Endothelial cell of umbilical vein (primary cell): ENCODE measurements around the gene CHD6. TPM values are rescaled to one million over a fixed set of nuclear protein-coding genes. Genes with fewer than 3 reads are reported as not detected.

ENCODE experiments used
- BruUV-seq: library from RNA; stranded (reverse); fragments of 400-500 nt; replicated peaks from 2 replicates; lab custom pipeline; 2021; lab: Mats Ljungman, UMichigan
- CTCF ChIA-PET: fragments of 300-600, 350-600 bp; sonication (Branson Sonifier 250); formaldehyde crosslinking; loops from one replicate; lab custom pipeline; 2021; ENCODE audit warnings: antibody characterized with exemption, inconsistent platforms; lab: Charles Lee
- POLR2A ChIA-PET: fragments of 300-600, 350-600 bp; sonication (Branson Sonifier 250); formaldehyde crosslinking; loops from one replicate; lab custom pipeline; 2021; ENCODE audit warnings: antibody characterized with exemption, inconsistent platforms; lab: Charles Lee
- DNase-seq: peaks from one replicate; pipeline ENCODE4 v3.0.0-alpha.2; 2011; ENCODE audit warnings: low read depth, low spot score
- FAIRE-seq: peaks from 2 replicates; lab custom pipeline; 2011; peaks lifted over from hg19 to GRCh38; lab: Jason Lieb, UNC
- H2AFZ ChIP-seq: 2 replicates; pipeline ENCODE4 v1.6.0; 2012; ENCODE audit warnings: low read depth, low read length, control low read depth, inconsistent platforms
- H3K27ac ChIP-seq: 2 replicates; pipeline ENCODE4 v1.5.1; 2011; ENCODE audit warnings: low read depth, mild to moderate bottlenecking, control low read depth, low read length, moderate library complexity; ENCODE audit not compliant: insufficient read depth
- H3K27me3 ChIP-seq, 2 experiments: 2 replicates each; pipeline versions ENCODE4 v1.6.0 to v1.6.1; 2011; ENCODE audit warnings: low read length in 2 of 2, mixed read lengths in 1 of 2; ENCODE audit not compliant: control insufficient read depth in 2 of 2, insufficient read depth in 2 of 2
- H3K36me3 ChIP-seq, 2 experiments: 2 replicates in 1 of 2; 3 replicates in 1 of 2; pipeline ENCODE4 v1.5.1; 2011; ENCODE audit warnings: low read length in 2 of 2, mild to moderate bottlenecking in 1 of 2, moderate library complexity in 1 of 2; ENCODE audit not compliant: control insufficient read depth in 2 of 2, insufficient read depth in 2 of 2; ENCODE audit errors: extremely low read depth in 1 of 2
- H3K4me1 ChIP-seq: 3 replicates; pipeline ENCODE4 v1.5.1; 2011; ENCODE audit warnings: mild to moderate bottlenecking, low read length; ENCODE audit not compliant: control insufficient read depth, insufficient read depth; ENCODE audit errors: extremely low read depth
- H3K4me2 ChIP-seq: 2 replicates; pipeline ENCODE4 v1.6.1; 2011; ENCODE audit warnings: low read length, control low read depth, mixed read lengths; ENCODE audit not compliant: insufficient read depth
- H3K4me3 ChIP-seq, 3 experiments: fragments of 200-600 bp in 1 of 3; sonication (generic), shearing (Covaris generic) in 1 of 3; replicated peaks in 1 of 3; 2 replicates each; pipeline ENCODE4 v1.5.1; 2011 to 2016; ENCODE audit warnings: control low read depth in 3 of 3, low read length in 3 of 3, mild to moderate bottlenecking in 2 of 3, inconsistent platforms in 1 of 3, low read depth in 1 of 3, moderate library complexity in 1 of 3; ENCODE audit not compliant: insufficient read depth in 1 of 3
- H3K79me2 ChIP-seq: 2 replicates; pipeline ENCODE4 v1.6.0; 2012; ENCODE audit warnings: low read length, inconsistent platforms; ENCODE audit not compliant: control insufficient read depth, insufficient read depth
- H3K9ac ChIP-seq: replicated peaks from 2 replicates; pipeline ENCODE3; 2011; ENCODE audit warnings: low read length, control low read depth; ENCODE audit not compliant: insufficient read depth; ENCODE audit errors: extremely low read depth
- H3K9me1 ChIP-seq: replicated peaks from 3 replicates; pipeline ENCODE4 v1.6.0; 2011; ENCODE audit warnings: mild to moderate bottlenecking, low read length; ENCODE audit not compliant: control insufficient read depth, insufficient read depth; ENCODE audit errors: extremely low read depth
- H3K9me3 ChIP-seq: replicated peaks from 2 replicates; pipeline ENCODE4 v1.5.1; 2012; ENCODE audit warnings: low read length, inconsistent platforms; ENCODE audit not compliant: control insufficient read depth, insufficient read depth
- H4K20me1 ChIP-seq: replicated peaks from 2 replicates; pipeline ENCODE3; 2011; ENCODE audit warnings: mild to moderate bottlenecking, low read length; ENCODE audit not compliant: control insufficient read depth, insufficient read depth; ENCODE audit errors: extremely low read depth
- EZH2 ChIP-seq: IDR thresholded peaks from 2 replicates; pipeline ENCODE4 v1.6.1; 2012; ENCODE audit warnings: borderline replicate concordance, low read depth, mild to moderate bottlenecking, moderate library complexity, low read length, inconsistent platforms; ENCODE audit not compliant: severe bottlenecking
- FOS ChIP-seq: IDR thresholded peaks from 2 replicates; pipeline ENCODE4 v1.6.1; 2011; ENCODE audit warnings: mild to moderate bottlenecking, low read length, moderate library complexity, borderline replicate concordance; ENCODE audit not compliant: insufficient read depth
- GATA2 ChIP-seq: IDR thresholded peaks from 2 replicates; pipeline ENCODE4 v1.7.0; 2011; ENCODE audit warnings: low read depth, mild to moderate bottlenecking, moderate library complexity, mixed read lengths, low read length; ENCODE audit not compliant: insufficient read length, insufficient read depth
- JUN ChIP-seq: IDR thresholded peaks from 2 replicates; pipeline ENCODE4 v1.6.1; 2011; ENCODE audit warnings: borderline replicate concordance, low read depth; ENCODE audit not compliant: insufficient read length, insufficient read depth
- MYC ChIP-seq: IDR thresholded peaks from one replicate; pipeline ENCODE4 v1.6.1; 2011; ENCODE audit warnings: mild to moderate bottlenecking, low read depth, low read length
- POLR2A ChIP-seq: IDR thresholded peaks from 2 replicates; pipeline ENCODE4 v1.6.1; 2012; ENCODE audit warnings: low read depth, mild to moderate bottlenecking, control low read depth, low read length
- POLR2AphosphoS5 ChIP-seq: IDR thresholded peaks from 2 replicates; pipeline ENCODE4 v1.6.1; 2012; ENCODE audit warnings: low read depth, mild to moderate bottlenecking, control low read depth, low read length, moderate library complexity; ENCODE audit not compliant: insufficient read depth
- dilution Hi-C: fragments of 300-500 bp; cut with MboI; formaldehyde crosslinking; loops from one replicate; pipeline ENCODE4 v1.15.0; 2019; ENCODE audit warnings: low sequenced_read_pairs; ENCODE audit not compliant: extremely low pct_ligation_motif_present
- intact Hi-C: fragments of 100-400 bp; cut with micrococcal nuclease; formaldehyde crosslinking; loops from one replicate; pipeline ENCODE4 v1.10.0; 2022
- polyA plus RNA-seq, 4 experiments: library from polyadenylated mRNA; depleted of rRNA in 3 of 4; stranded (reverse) in 3 of 4; unstranded in 1 of 4; fragments of >200 nt; gene quantifications; 2 replicates each; pipeline versions ENCODE4 v1.2.1 to v1.2.3, GENCODE V29; 2011 to 2012; ENCODE audit warnings: missing spikeins in 1 of 4
- total RNA-seq: library from RNA; stranded (reverse); gene quantifications from 2 replicates; pipeline ENCODE4 v1.2.3, GENCODE V29; 2021
- TF ChIP-seq, protein P1 (sequence below), 2 donors: IDR thresholded peaks; 1 replicate in 1 of 2; 2 replicates in 1 of 2; pipeline ENCODE4 v1.5.1; 2011; ENCODE audit warnings: low read length in 2 of 2, mild to moderate bottlenecking in 2 of 2, moderate library complexity in 2 of 2, control low read depth in 1 of 2, inconsistent platforms in 1 of 2, low read depth in 1 of 2; ENCODE audit not compliant: insufficient read depth in 1 of 2; ENCODE audit errors: extremely low read depth in 1 of 2
- TF ChIP-seq, protein P2 (sequence below): IDR thresholded peaks from 2 replicates; pipeline ENCODE4 v1.6.1; 2011; ENCODE audit not compliant: insufficient read depth, insufficient read length

Gene CHD6
- total and polyA plus RNA-seq, 2 donors (not counting 3 experiments of a cell fraction or from before 2014, with no cell fraction given), result 7.2 to 33.7 TPM

DNA sequence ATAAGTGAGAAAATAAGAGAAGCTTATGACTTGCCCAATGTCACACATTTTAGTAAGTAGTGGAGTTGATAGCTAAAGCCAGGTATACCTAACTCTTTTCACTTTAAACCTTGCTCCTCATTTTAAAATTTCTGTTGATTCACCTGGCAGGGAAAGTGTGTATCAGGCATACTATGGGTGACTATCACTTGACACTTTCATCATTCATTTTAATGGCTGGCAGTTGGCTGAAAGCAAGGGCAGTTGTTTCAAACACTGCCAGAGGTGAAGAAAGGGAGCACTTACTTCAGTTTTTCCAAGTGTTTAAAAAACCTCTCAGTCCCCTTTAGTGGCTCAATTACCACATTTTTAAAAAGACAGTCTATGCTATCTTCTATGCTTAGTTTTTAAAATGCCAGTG lies 173.4 kb downstream of the CHD6 start:
- Histone ChIP-seq H3K4me2 (no peak overlapping the region), H3K27me3 (no peaks in the 10 kb centered on the region), H3K4me3 (no peak overlapping the region), H3K36me3 (peaks cover 0 to 25% of the 10 kb centered on the region in 2 experiments), H2AFZ (no peak overlapping the region), H3K27ac (no peak overlapping the region), H3K4me1 (no peaks in the 10 kb centered on the region), H4K20me1 (no peaks in the 10 kb centered on the region), H3K9me1 (no peaks in the 10 kb centered on the region), H3K79me2 (no peaks in the 10 kb centered on the region), H3K9ac (no peak overlapping the region), H3K9me3 (no peaks in the 10 kb centered on the region)
- DNase-seq (no peak), FAIRE-seq (no peak)
- ChIA-PET POLR2A (no interaction called here), CTCF (no interaction called here)
- intact Hi-C loops, result no loop called here
- no TSS peak for BruUV-seq
- dilution Hi-C loops, result no loop called here
- TF ChIP-seq GATA2 (no peak), JUN (no peak), POLR2A (no peak), MYC (no peak), POLR2AphosphoS5 (no peak), EZH2 (no peak), FOS (no peak)
- TF ChIP-seq, protein P1, sequence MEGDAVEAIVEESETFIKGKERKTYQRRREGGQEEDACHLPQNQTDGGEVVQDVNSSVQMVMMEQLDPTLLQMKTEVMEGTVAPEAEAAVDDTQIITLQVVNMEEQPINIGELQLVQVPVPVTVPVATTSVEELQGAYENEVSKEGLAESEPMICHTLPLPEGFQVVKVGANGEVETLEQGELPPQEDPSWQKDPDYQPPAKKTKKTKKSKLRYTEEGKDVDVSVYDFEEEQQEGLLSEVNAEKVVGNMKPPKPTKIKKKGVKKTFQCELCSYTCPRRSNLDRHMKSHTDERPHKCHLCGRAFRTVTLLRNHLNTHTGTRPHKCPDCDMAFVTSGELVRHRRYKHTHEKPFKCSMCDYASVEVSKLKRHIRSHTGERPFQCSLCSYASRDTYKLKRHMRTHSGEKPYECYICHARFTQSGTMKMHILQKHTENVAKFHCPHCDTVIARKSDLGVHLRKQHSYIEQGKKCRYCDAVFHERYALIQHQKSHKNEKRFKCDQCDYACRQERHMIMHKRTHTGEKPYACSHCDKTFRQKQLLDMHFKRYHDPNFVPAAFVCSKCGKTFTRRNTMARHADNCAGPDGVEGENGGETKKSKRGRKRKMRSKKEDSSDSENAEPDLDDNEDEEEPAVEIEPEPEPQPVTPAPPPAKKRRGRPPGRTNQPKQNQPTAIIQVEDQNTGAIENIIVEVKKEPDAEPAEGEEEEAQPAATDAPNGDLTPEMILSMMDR (IDR thresholded peaks at IDR 0.05; ENCODE audit: extremely low read depth in 1 of 2, insufficient read depth in 1 of 2, low read depth in 1 of 2, low read length in 2 of 2), result no peak
- TF ChIP-seq, protein P2, sequence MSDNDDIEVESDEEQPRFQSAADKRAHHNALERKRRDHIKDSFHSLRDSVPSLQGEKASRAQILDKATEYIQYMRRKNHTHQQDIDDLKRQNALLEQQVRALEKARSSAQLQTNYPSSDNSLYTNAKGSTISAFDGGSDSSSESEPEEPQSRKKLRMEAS, result no peak
